Epithelial cell of proximal tubule (primary cell): Measurements from ENCODE around the gene SMOC1. TPM values are rescaled to one million over a fixed set of nuclear protein-coding genes. Genes with fewer than 3 reads are reported as not detected.

Experiments used
- DNase-seq: peaks from one replicate; pipeline ENCODE4 v3.0.0-alpha.2; 2011; ENCODE audit warnings: low read depth
- H3K4me3 ChIP-seq: 2 replicates; pipeline ENCODE4 v1.5.1; 2011; ENCODE audit warnings: low read depth, mild to moderate bottlenecking, low read length
- total RNA-seq: library from RNA; depleted of rRNA; stranded (reverse); fragments of >200 nt; gene quantifications from 2 replicates; pipeline ENCODE4 v1.2.3, GENCODE V29; 2015
- TF ChIP-seq, protein P1 (sequence below): conservative IDR thresholded peaks from 2 replicates; pipeline ENCODE4 v1.5.1; 2012; ENCODE audit warnings: low read depth, mild to moderate bottlenecking, low read length

SMOC1 gene
- total RNA-seq, 1 donor from 2014 or later = 7.4 TPM

DNA sequence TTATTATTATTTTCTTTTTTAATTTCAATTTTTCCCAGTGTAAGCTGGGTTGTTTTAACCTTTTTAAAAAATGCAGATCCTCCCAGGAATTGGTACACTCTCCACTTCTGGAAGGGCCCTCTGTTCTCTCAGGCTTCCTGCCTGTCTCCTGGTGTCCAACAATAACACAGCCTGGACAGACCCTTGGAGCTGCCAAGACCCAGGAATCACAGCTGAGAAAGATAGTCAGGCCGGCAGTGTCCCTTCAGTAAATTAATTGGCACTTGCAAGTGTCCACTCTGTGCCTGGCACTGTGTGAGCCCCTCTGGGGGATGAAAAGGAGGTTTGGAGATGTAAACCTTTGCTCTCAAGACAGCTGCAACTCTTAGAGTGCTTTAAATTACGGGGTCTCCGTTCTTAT is 113.3 kb downstream of the SMOC1 start:
- no peak for DNase-seq
- TF ChIP-seq, protein P1, sequence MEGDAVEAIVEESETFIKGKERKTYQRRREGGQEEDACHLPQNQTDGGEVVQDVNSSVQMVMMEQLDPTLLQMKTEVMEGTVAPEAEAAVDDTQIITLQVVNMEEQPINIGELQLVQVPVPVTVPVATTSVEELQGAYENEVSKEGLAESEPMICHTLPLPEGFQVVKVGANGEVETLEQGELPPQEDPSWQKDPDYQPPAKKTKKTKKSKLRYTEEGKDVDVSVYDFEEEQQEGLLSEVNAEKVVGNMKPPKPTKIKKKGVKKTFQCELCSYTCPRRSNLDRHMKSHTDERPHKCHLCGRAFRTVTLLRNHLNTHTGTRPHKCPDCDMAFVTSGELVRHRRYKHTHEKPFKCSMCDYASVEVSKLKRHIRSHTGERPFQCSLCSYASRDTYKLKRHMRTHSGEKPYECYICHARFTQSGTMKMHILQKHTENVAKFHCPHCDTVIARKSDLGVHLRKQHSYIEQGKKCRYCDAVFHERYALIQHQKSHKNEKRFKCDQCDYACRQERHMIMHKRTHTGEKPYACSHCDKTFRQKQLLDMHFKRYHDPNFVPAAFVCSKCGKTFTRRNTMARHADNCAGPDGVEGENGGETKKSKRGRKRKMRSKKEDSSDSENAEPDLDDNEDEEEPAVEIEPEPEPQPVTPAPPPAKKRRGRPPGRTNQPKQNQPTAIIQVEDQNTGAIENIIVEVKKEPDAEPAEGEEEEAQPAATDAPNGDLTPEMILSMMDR = no peak
- H3K4me3 ChIP-seq = no peak overlapping the region

DNA sequence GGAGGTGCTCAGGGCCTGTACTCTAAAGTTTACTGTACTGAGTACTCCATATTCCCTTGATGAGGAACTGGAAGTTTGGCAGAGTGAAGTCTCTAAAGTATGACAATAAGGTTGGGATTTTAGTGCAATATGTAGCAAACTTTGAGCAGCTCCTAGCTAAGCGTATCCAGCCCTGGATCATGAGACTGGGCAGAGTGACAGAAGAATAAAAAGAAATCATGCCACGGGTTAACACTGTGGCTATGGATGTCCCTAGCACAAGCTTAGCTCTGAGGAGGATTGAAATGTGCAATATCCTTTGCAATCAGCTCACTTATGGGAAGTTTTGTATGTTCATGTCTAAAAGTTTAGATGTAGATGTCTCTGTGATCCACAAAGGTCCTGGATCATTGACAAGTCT is 114.1 kb downstream of the SMOC1 start:
- TF ChIP-seq, protein P1 = no peak
- DNase-seq = no peak
- no peak overlapping the region for H3K4me3 ChIP-seq

DNA sequence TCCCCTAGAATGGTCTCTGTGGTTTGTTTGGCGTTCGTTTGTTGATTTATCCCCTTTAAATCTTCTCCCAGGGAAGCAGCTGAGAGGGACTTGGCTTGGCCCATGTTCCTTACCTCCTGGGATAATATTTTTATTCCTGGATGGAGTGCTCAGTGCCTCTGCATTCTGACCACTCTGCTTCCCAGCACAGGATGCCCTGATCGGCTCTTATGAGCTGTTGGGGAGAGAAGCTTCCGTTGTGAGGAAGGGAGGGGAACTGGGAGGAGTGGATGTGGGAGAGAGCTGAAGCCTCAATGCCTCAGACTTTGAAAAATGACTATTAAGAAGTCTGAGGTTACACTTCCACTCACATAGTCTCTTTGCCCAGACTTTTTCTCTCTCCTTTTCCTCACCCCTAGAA is 114.8 kb downstream of the SMOC1 start:
- DNase-seq = no peak
- no peak overlapping the region for H3K4me3 ChIP-seq
- TF ChIP-seq, protein P1 = no peak

DNA sequence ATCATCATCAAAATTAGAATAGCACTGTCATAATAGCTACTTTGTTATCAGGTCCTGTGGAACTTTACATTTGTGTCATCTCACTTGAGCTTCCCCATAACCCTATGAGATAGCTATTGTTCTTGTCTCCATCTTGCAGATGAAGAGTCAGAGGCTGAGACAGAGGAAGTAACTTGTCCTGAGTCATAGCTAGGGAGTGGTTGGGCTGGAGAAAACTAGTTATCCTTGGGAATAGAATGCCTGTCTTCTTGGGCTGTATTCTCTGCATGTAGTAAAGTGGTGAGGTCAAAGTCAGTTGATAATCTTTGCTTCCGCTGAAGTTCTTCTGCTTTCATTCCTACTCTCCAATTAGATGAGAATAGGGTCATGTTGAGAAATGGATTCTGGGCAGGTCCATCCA is 117.0 kb downstream of the SMOC1 start:
- TF ChIP-seq, protein P1 = no peak
- no peak overlapping the region for H3K4me3 ChIP-seq
- DNase-seq = no peak

DNA sequence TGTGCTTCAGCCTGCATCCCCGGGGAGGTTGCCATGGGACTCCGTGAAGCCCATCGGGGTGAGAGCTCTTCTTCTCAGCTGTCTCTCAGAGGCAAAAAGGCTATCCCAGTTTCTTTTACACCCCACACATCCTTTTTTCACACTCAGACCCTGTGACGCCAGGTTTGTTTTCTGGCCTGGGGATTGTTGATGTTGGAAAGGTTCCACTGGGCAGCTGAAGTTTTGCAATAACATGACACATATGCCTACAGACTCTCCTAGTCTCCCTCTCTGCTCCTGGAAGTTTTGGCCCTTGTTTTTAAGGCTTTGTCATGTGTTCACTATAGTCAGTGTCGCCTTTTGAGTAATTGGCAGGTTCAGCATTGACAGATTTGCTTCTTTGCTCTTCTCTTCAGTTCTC is 118.6 kb downstream of the SMOC1 start:
- no peak overlapping the region for H3K4me3 ChIP-seq
- peak; percentile 70 for DNase-seq
- TF ChIP-seq, protein P1 = no peak

DNA sequence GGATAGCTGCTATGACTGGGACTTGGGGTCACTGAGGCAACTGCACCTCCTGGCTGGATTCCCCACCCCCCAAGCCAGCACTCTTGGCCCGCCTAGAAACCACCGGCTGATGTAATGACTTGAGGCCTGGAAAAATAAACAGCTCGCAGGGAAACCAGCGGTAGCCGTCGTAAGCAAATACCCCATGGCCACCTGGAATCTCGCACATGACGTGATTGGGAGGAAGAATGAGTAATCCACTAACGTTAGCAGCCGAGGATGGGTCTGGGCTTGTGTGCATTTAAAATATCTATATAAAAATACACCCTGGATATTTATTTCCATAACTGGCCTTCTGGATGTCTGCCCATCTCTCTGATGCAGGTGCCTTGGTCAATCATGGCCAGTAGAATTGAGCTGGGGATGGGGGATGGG is 120.1 kb downstream of the SMOC1 start:
- no peak for DNase-seq
- TF ChIP-seq, protein P1 = no peak
- no peak overlapping the region for H3K4me3 ChIP-seq

DNA sequence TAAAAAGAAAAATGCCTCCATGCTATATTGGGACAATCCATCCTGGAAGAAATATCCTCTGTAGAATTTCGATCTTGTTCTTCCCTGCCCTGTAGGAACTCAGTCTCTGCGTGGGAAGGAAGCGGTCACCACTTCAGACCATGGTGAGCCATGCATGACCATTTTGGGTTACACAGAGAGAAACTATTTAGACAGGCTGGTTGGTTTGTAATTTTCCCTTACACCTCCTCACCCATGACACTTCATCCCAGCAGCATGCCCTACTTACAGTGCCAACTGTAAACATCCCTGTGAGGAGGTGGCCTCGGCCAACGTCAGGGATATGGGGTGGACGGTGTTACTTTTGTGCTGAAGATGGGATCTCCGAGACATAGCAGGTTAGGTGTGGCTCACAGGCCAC is 121.4 kb downstream of the SMOC1 start:
- H3K4me3 ChIP-seq = no peak overlapping the region
- DNase-seq = peak; percentile 56
- TF ChIP-seq, protein P1 = no peak
